GM18498 (cell line): ENCODE data around the gene PEA15.

ENCODE experiments used
- ATAC-seq: cut with Tn5 transposase; IDR thresholded peaks from one replicate; pipeline ENCODE4 v1.9.1; 2021; ENCODE audit warnings: mild to moderate bottlenecking, moderate library complexity; ENCODE audit not compliant: unreplicated experiment

Gene PEA15

DNA sequence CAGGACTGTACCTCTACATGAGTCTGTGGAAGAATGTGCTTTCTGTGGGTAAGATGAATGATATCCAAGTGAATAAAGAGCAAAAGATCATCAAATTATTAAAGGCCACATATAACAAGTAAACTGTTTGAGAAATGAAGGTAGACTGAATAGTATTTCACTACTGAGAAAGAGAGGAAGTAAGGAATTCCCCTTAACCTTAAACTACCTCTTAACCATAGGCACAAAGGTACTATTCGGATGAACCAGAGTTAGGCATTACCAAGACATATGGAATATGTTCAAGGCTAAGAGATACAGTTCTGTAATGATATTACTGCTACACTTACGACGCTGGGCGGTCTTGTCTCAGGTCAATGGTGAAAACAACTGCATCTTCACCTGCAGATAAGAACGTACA is 31.6 kb downstream of the PEA15 start:
- ATAC-seq, result no peak

DNA sequence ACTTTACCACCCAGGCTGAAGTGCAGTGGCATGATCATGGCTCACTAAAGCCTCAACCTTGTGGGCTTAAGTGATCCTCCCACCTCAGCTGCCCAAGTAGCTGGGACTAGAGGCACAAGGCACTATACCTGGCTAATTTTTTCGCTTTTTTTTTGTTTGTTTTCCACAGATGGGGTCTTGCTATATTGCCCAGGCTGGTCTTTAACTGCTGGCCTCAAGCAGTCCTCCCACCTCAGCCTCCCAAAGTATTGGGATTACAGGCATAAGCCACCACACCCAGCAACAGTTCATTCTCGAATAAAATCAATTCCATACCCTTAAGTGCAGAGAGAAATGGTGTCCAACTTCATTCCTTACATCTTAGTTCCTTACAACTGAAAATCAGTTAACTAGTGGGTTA is 32.4 kb downstream of the PEA15 start:
- ATAC-seq, result no peak

DNA sequence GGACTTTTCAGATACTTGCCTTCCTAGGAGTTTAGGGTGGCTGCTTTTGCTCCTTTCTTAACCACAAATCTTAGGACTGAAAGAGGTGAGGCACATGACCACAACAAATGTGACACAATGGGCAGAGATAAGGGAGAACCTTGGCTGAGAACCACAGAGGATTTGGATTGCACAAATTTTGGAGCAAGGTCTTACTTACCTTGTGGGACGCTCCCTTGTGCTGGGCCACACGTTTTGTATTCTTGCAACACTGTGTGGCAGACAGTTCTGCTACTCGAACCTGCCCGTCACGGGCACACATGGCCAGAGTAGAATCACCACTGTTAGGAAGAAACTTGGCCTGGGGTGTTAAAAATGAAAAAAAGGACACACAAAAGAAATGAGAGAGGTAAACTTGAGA is 33.2 kb downstream of the PEA15 start:
- ATAC-seq, result no peak

DNA sequence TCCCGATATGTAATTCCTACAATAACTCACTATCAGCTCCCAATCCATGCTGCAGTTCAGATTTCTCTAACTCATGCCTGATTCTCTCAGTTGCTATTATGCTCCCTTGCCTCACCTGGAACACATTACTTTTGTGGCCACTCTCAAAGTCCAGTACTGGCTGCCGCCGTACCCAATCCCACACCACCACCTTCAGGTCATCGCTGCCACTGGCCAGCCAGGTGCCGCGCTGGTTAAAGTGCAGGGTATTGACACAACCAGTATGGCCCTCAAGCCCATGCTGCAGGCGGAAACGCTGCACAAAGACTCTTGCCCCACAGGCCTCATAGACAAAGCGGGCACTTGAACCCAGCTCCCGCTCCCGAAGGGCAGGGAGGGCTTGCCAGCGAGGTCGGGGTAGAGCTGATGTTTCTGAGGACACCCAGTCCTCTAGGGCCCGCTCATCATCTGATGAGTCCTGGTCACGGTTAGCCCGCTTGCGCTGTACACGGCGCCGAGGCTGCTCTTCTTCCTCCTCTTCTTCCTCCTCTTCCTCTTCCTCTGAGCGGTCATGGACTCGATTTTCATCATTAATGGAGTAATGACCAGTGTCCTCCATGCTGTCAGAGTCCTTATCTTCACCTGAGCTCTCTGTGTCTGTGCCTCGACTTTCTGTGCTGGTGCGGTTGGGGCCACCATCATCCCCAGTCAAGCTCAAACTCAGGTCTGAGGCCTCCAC is 34.6 kb downstream of the PEA15 start:
- ATAC-seq, result no peak

DNA sequence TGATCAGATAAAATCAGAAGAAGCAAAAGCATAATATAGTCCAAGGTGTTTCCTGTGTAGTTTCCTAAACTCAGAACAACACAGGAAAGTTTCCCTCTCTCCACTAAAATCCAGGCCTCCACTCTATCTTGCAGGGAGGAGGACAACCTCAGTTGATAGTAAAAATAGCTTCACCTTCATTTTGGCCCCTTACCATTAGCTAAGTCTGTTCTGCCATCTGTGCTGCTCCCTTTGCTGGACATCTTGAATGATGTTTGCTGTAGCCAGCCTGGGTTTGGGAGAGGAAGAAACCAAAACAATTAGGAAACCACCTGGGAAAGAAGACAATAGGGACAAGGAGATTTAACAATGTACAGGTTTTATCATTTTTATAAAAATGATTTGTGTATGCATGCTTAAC is 38.6 kb downstream of the PEA15 start:
- no peak for ATAC-seq

DNA sequence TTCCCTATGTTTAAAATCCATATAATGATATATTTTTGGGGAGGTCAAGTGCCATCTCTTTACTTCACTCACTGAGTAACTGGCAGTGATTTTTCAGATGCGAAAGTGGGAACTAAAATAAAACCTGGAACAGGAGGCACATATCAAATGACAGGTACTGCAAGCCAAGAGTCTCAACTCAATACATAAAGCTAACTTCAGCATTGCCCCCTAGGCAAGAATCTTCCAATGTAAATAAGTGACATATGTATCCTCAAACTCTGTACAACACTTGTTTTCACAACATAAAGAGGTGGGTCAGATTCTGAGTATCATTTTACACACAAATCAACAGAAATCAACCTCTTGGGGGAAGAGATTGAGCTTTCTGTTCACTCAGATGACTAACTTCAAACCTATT is 39.0 kb downstream of the PEA15 start:
- ATAC-seq, result no peak

DNA sequence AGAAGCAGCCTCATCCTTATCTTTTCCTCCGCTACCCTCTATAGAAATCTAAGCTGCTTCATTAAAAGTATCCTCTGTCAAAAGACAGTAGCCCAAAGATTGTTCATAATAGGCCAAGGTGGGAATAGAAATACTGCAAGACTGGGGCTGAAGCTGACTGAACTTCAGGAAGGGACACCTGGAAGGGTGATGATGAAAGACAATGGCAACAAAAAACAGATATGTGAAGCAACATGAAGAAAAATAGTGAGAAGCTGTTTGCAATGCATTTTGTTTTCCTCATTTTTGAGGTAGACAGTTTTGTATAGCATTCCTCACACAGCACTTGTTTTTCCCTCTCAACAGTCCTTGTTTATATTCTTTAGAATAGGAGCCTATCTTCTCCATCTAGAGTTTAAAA is 40.2 kb downstream of the PEA15 start:
- no peak for ATAC-seq

DNA sequence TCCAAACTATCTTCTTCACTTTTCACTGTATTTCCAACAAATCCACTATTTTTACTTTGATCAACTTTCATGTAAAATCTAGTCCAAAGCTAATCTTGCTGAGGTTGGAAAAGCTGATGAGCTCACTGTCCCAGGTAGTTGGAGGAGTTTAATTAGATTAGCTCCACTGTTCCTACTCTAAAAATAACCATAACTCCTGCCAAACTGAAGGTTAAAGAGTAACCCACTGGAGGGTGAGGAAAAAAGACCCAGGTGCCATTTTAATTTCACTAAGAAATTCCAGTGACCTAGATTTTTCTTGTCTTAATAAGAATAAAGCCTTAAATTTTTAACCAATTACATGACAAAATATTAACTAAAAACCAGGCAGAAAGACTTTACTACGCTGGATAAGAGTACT is 41.9 kb downstream of the PEA15 start:
- no peak for ATAC-seq

DNA sequence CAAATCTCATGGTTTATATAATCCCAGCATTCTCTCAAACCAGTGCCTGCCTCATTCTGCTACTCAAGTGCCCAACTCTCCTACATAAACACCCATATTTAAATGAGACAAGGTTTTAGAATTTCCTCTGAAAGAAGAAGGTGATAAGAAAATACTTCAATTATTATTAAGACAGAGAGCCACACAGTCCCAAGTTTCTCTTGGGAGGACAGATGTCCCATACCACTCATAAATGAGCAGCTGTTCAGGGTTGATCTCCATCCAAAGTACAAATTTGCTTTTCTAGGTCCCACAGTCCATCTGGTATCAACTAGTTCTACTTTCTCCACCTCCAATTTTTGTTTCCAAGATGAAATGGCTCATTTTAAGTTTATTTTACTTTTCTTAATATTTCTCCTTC is 45.8 kb downstream of the PEA15 start:
- no peak for ATAC-seq

DNA sequence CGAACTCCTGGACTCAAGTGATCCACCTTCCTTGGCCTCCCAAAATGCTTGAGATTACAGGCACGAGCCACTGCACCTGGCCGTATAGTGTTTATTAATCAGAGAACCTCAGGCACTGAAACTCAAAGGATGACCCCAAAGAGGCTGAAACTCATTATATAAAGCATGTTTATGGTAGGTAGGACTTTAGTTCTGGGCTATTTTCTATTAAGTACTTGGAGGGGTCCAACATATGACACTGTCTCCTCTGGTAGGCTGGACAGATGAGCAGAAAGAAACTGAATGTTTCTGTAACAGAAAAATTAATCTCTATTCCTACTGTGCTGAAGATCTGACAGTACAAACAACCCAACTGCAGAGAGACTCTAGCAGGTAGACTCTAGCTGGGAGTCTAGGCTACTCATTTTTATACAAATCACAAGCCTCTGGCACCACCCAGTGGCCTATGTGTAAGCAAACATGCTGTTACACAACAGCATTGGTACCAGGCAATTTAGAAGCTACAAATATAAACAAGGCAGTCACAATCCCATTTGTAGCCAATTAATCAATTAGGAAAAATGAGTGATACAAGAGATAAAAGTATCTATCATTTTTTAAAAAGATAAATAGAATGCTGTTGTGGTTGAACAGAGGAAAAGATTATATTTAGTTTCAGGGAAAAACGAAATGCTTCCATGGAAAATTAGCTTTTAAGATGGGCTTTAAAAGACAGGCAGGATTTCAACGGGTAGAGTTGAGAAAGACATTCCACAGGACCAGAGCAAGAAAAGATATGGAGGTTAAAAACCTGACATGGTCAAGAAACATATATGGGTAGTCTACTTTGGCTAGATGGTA is 46.7 kb downstream of the PEA15 start:
- no peak for ATAC-seq

DNA sequence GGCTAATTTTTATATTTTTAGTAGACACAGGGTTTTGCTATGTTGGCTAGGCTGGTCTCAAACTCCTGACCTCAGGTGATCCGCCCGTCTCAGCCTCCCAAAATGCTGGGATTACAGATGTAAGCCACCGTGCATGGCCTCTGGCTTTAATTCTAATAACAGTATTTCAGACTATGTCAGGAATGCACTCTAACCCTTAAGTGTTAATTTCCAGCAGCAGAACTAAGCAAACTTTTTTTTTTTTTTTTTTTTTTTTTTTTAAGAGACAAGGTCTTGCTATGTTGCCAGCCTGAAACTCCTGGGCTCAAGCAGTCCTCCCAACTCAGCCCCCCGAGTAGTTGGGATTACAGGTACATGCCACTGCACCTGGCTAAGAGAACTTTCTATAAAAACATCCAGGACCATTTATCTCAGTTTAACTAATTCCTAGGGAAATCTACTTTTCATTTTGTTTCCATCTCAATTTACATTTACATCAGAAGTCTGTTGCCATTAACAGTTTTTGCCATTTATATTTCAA is 50.7 kb downstream of the PEA15 start:
- no peak for ATAC-seq

DNA sequence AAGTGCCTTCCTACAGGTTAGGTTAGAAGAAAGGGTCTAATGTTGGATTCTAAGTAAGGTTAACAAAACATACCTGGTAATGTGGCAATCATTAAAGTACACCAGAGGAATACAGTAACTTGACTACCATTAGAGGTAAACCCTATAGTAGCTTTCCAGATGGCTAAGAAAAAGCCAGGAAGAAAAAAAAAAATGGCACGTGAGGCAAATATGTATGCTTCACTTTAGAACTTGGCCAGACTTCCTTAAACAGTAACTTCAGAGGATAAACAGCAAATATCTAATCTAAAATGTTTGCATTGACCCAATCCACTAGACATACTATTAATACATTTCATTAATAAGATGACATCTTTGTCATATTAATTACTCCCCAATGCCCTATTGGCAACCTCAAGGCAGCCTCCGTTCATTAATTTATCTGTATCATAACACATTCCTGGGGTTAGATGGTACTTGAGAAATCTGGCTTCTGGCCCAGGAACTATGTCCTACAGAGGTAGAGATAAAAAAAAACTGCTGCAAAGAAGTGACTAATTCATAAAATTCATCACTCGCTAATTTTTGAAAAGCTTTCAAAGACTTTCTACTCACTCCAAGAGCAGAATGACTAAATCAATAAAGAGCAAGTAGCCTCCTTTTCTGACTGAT is 51.3 kb downstream of the PEA15 start:
- no peak for ATAC-seq

DNA sequence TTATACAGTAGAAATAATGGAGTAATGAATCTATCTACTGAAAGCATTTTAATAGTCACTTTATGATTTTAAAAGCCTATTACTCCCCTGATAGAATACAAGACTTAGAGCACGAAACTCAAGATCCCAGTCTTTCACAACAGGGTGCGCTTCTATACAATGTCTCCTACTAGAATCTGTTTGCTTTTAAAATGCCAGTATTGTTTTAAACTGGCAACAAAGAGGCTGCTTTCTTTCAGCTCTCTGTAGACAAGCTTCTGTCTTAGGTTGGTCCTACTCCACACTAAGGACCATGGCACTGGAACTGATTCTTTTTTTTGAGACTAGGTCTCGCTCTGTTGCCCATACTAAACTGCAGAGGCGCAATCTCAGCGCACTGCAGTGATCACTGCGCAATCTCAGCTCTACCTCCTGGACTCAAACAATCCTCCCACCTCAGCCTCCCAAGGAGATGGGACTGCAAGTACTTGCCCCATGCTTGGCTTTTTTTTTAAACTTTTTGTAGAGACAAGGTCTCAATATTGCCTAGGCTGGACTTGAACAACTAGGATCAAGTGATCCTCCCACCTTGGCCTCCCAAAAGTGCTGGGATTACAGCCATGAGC is 52.3 kb downstream of the PEA15 start:
- no peak for ATAC-seq

DNA sequence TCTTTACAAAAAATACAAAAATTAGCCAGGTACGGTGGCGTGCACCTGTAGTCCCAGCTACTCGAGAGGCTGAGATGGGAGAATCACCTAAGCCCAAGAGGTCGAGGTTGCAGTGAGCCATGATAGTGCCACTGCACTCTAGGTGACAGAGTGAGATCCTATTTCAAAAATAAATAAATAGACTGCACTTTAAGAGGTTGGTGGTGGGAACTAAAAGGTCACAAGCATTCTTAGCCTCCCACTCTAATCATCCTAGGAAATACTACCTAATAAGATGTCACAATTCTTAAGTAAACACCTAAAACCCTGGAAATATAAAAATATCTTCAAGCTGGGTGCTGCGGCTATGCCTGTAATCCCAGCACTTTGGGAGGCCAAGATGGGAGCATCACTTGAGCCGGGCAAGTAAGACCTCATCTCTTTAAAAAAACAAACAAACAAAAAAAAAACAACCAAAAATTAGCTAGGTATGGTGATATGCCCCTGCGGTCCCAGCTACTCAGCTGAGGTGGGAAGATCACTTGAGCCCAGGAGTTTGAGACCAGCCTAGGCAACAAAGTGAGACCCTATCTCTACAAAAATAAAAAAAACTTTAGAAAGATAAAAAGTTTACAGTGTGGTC is 53.1 kb downstream of the PEA15 start:
- ATAC-seq, result no peak

DNA sequence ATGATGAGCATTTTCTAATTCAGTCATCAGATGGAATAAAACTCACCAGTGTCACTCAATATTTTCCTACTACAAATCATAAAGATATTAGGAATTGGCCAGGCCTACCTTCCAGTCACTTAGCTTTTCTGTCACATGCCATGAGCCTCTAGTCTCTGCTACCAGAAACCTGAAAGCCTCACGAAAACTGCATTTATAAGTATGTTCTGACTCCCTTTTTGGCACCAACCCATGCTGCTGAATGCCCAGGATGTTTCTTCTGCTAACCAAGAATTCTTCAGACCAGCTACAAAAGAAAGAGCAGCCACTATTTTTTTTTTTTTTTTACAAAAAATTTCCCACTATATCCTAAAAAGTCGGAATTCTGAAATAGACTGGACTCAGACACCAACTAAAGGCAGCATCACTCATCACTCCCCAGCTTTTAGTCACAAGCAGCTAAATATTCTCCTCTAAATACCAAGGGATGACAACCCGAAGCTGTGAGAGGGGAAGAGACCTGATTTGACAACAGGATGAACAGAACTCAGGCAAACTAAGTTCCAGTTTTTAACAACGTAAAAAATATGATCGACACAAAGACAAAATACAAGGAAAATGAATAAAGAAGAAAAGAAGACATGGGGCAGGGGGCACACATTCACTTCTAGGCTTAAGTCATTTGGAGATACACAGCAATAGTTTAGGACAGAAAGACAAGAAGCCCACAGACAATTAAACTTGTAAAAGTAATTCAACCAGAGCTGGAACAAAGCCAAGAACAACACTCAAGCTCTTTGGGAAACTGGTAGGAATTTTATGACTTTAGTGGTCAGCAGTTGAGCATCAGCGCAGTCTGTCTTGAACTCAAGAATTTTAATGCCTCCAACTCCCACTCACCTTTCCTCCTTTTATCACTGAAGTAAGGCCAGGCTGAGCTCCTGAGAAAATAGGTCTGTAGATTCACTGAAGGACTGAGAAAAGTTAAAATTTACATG is 55.5 kb downstream of the PEA15 start:
- no peak for ATAC-seq

DNA sequence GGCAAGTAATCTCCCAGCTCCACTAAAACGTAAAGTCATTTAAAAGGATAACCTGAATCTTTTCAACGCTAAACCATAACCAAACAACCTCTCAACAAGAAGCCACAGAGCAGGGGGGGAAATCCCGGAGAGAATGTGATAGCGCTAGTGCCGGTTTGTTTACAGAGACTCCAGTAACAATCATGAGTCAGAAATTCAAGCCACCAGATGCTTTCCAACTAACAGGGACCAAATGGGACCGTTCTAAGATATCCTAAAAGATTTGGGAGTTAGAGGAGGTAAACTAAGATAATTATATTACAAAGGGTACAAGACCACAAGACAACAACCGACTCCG is 56.3 kb downstream of the PEA15 start:
- peak; percentile 34 for ATAC-seq

DNA sequence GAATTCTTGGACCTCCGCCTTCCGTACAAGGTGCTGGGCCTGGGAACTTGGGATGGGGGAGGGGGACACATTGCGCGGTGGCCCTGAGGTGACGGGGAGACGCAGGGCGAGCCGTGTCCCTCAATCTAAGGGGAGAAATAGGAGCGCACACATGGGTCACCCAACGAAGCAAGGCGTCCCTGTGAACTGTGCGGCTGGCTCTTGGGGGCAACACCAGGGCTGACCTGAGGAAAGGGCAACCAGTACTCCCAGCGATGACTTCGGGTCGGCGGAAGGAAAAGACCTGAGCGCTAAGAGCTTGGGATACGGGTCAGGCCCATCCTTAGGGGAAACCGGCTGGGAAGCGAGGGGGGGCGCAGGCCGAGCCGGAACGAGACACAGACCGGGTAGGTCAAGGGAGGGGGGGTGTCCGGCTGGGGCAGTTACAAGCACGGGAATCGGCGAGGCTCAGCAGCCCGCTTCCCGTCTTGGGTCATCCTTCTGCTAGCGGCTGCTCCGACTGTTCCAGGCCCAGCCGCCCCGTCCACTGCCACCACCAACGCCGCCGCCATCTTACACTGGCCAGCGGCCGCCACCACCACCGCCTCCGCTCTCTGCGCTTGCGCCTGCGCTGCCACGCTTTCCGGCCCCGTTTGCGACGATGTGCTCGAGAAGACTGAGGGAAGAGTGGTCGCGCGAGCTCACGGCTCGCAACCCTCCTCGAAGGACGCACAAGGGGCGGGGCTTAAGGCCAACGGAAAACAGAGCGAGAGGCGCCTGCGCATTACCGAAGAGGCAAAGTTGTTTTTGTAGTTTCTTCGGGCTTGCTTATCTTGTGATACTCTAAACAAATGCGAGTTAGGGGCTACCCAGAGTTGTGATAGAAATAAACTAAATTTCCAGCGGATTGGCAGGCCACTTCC is 57.0 kb downstream of the PEA15 start, which contains the start of gene DCAF8:
TSS of gene DCAF8 (minus strand) at position 657 of the 902 bp plus-strand sequence. CDS start 18,541 bp downstream, outside the sequence.
- peak; percentile 88 for ATAC-seq

DNA sequence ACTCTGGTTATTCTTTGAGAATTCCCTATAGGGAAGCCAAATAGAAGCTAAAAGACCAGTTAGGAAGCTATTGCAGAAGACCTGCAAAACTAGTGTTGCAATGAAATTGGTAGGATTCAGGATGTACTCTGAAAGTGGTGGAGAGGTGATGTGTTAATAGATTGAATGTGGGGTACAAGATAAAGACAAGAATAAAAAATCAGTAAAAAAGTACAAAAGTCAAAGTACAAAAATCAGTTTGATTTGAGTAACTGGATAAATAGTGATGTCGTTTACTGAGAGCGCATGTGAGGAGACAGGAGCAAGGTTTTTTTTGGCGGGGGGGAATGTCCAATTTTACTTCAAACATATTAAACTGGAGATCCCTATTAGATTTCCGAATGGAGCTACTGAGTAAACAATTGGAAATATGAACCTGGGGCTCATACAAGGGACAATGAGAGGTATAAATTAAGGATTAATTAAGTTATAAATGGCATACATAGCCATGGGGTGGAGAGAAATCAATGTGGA is 59.7 kb downstream of the PEA15 start:
- no peak for ATAC-seq
